ENCODE results near the gene ESRP2.

- no peak for TF ChIP-seq POLR2A (IDR thresholded peaks at IDR 0.05; ENCODE audit: low read length)
- TF ChIP-seq GATA1 (IDR thresholded peaks at IDR 0.05; ENCODE audit: low read depth, low read length), result no peak
These were observed 39.8 kb upstream of the ESRP2 start for GRCh38 chr16:68275611-68276191.
